IPS DF 4.7 (cell line): ENCODE measurements around the gene METTL25B.

Experiments
- DNase-seq: peaks from one replicate; pipeline ENCODE4 v3.0.0-alpha.2; 2013; ENCODE audit warnings: low spot score; ENCODE audit errors: extremely low read depth

METTL25B gene

DNA sequence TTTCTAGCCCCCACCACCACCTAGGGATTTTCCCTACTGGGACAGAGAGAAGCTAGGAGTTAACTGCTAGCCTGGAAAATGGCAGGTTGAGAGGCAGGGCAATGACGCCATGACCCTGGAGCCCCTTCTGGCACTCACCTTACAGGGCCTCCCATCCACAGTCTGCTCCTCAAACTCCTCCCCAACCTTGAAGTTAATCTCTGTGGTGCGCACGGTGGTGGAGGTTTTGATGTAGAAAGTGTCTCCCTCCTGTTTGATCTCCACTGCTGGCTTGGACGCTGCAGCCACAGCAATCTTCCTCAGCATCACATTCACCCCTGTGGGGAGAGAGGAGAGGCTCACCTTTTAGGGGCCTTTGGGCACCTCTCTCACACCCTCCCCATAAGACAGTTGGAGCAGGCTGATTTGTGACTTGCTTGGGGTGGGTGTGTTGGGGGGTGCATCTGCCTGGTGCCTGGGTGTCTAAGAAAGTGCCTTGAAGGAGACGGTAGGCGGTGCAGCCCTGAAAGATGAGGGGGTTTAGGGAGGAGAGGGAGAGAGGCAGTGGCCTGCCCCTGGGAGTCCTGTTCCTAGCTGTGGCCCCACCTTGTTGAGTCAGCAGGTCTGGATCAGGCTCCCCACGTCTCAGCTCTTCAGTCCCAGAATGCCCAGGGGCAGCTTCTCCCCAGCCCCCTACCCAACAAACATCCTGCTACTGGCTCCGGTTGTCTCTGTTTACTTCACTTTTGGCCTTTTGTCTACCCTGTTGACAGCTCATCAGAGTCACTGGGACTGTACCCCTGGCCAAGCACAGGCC lies 27.3 kb upstream of the METTL25B start:
- DNase-seq, result no peak

DNA sequence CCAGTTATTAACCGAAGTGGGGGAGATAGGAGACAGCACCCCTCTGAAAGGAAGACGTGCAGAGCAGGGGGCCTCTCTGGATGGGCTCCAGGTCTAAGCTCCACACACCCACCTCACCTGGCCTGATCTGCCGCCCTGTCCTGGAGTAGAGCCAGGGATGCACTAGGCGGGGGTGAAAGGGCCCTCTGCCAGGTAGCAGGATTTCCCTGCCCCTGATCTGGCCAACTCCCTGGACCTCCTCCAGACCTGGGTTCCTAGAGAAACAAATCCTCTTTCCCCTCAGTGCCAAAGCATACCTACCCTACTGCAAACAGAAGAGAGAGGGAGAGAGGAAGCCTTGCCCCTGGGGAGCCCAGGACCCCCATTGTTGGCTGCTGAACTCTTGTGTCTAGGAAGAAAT lies 24.9 kb upstream of the METTL25B start:
- DNase-seq, result no peak

GRCh38 chr1:156703741-156704140 lies 24.5 kb upstream of the METTL25B start:
- DNase-seq, result no peak

DNA sequence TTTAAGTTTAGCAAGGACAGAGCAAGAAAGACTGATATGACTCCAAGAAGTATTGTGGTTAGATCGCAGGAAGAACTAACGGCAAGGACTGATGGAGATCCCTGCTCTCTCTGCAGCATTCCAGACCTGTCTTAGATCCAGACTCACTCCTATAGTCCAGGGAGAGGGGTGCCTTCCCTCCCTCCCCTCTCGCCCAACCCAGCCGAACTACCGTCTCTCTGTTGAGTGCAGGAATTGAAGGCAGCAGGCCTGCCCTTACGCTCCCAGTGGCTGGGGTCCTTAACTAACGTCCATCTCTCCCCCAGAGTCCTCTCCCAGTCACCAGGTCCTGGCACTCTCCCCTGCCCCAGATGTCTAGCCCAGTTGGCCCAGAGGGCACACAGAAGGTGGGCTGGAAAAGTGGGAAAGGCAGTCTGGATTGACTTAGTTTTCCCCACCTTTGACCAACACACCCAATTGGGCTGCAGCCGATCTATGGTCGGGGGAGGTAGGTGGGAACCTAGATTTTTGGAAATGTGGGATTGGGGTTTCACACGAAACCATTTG lies 24.0 kb upstream of the METTL25B start:
- no peak for DNase-seq

GRCh38 chr1:156704930-156705320 lies 23.3 kb upstream of the METTL25B start:
- DNase-seq, result no peak

DNA sequence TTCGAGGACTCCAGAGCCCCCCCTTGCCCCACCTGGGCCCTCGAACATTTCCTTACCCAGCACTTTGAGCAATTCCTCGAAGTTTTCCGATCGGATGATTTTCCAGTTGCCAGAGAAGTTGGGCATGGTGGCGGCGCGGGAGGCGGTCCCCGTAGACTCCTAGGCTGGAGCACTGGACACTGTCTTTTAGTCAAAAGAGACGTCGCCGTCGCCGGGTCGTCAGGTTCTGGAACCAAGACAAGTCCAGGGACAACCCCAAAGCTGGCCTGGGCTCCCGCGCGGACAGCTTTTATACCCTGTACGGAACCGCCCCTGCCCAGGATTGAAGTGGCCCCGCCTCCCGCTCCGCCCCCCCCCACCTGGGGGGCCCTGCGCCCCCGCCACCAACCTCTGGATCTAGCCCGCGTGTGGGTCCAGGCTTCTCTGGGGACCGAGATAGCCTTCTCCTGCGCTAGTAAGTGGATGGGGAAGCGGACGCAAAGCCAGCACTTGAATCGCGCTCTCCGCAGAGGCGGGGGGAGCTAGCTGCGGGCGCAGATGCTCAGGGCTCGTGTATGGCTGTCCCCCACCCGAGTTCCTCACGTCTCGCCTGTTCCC lies 22.9 kb upstream of the METTL25B start, which contains the start of gene CRABP2:
Gene CRABP2, minus strand, starts transcription at position 263 of the 597 bp plus-strand sequence. Its CDS starts 137 bp downstream, at position 126.
- no peak for DNase-seq

DNA sequence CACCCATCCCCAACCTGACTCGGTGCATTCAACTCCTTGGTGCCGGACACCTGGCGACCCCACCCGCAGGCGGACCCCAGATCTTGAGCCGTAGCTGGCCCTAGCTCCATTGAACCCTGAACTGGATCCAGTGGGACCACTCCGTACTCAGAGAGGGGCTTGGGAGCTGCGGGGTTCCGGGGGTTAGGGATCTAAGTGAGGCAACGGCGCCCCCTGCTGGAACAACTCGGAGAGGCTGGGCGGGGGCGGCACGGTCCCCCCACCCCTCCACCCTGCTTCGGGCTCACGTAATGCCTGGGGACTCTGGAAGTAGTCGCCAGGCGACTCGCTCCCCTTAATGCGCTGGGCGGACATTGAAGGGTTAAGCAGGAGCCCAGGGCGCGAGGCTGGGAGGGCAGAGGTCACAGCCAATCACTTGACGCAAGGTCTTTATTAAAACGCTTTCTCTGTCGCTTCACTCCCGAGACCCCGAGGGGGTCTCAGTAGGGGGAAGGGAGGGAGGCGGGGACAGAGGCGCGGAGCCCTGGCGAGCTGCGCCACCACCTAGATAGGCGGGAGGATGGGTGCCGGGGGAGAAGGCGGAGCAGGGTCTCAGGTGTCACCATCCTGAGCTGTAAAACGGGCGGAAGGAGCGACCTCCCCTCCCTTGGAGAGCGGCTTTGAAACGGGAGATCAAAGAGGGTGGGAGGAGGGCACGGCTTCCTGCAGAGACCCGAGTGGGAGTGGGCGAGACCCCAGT lies 22.2 kb upstream of the METTL25B start:
- no peak for DNase-seq

GRCh38 chr1:156706657-156707416 lies 21.4 kb upstream of the METTL25B start:
- DNase-seq, result no peak

GRCh38 chr1:156707417-156708217 lies 20.7 kb upstream of the METTL25B start:
- DNase-seq, result no peak

GRCh38 chr1:156708218-156708661 lies 20.0 kb upstream of the METTL25B start:
- DNase-seq, result no peak

GRCh38 chr1:156709031-156709430 lies 19.2 kb upstream of the METTL25B start:
- no peak for DNase-seq

DNA sequence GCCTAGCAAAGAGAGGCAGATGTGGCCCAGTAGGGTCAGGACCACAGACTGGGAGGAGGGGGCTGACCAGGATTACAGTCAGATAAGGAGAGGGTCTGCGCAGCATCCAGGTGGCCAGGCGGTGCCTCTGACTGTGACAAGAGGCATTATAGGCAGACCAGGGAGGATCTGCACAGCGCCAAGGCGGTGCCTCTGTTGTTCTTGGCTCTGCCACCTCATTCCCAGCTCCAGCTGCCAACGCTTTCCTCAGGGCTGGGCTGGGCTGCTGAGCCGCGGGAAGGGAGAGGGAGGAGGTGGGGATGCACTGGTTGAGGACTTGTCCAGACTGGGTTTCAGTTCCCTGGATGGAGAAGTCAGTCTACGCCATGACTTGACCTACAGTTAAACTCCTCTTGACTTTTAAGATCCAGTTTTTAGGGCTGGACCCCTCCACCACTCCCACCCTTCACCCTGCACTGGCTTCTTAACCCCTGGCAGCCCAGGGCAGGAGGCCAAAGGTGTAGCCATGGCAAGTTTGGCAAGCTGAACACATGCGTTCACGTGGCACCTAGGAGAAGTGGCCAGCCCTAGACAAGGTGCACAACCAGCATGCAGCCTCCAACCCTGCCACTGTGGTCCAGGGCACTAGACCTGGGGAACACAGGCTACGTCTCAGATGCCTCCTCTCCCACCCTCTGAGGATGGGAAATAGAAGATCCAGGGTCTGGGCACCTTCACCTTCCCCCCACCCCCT lies 18.3 kb upstream of the METTL25B start:
- DNase-seq, result no peak

DNA sequence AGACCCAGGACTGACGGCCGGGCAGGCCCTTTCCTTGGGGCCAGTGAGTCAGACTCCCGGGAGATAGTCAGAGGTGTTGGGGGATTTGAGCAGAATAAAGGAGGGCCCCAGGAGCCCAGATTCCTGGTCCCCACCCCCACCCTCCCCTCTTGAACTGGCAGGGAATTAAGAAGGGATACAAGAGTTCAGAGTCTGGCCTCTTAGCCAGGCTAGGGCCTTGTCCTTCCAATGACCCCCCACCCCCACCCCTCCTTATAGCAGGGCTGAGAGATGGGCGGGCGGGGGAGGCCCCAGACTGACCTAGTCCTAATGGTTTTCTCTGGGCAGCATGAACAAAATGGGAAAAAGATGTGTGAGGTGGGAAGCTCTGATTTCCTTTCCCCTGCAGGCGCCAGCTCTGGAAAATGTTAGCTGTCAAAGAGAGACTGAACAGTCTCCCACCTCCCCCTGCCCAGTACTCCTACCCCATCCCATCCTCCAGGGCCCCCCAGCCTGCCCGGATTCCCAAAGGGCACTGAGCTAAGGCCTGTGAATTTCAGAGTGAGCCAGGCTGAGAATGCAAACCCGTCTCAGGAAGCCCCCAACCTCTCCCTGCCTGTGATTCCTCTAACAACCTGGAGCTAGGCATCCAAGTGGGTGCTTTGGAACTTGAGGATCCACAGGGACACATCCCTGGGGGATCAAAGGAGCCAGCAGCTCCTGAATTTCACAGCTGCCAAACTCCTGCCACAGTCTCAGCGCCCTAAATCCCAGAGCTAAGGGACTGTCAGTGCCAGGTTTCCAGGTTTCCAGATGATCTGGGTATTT lies 17.1 kb upstream of the METTL25B start:
- DNase-seq, result no peak

GRCh38 chr1:156712626-156713025 lies 15.6 kb upstream of the METTL25B start:
- no peak for DNase-seq

GRCh38 chr1:156714830-156715229 lies 13.4 kb upstream of the METTL25B start:
- no peak for DNase-seq

- no peak for DNase-seq
Measured at GRCh38 chr1:156717351-156717750, 10.9 kb upstream of the METTL25B start.

DNA sequence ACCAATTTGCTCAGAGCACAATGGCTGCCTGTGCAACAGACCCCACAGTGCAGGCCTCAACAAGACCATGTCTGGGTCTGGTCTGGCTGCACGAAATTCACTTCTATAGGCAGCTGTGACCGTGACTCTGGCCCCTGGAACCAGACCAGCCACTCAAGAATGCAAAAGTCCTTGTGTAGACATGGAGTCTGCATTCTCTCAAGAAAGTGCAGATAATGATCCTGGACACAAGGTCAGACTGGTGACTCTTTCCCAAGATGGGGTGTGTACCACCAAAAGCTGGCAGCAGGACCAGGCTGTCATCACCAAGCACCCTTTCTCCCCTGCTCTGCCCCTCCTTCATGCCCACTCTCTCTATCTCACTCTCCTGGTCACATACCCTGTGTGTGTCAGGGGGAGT lies 7.1 kb upstream of the METTL25B start:
- no peak for DNase-seq

- DNase-seq, result no peak
Measured at GRCh38 chr1:156721535-156721934, 6.7 kb upstream of the METTL25B start.
